ENCODE data around the gene FYN.

The FYN gene

GRCh38 chr6:111823012-111823411 lies 50.2 kb downstream of the FYN start:
- H3K9me3 ChIP-seq (ENCODE audit: control insufficient read depth, low read length), result no peaks in the 10 kb centered on the region
- H3K36me3 ChIP-seq (ENCODE audit: control insufficient read depth, insufficient read depth, low read length), result no peaks in the 10 kb centered on the region
- H3K9ac ChIP-seq (ENCODE audit: low read length), result no peak overlapping the region
- no peaks in the 10 kb centered on the region for H3K27me3 ChIP-seq (ENCODE audit: control insufficient read depth, insufficient read depth, low read length)
- H3K4me3 ChIP-seq (ENCODE audit: low read length), result no peak overlapping the region
- no peaks in the 10 kb centered on the region for H3K4me1 ChIP-seq (ENCODE audit: control insufficient read depth, insufficient read depth, low read length)

GRCh38 chr6:111819458-111819857 lies 53.8 kb downstream of the FYN start:
- Histone ChIP-seq H3K36me3 (ENCODE audit: control insufficient read depth, insufficient read depth, low read length) (no peaks in the 10 kb centered on the region), H3K4me1 (ENCODE audit: control insufficient read depth, insufficient read depth, low read length) (no peaks in the 10 kb centered on the region), H3K4me3 (ENCODE audit: low read length) (no peak overlapping the region), H3K9ac (ENCODE audit: low read length) (no peak overlapping the region), H3K27me3 (ENCODE audit: control insufficient read depth, insufficient read depth, low read length) (no peaks in the 10 kb centered on the region), H3K9me3 (ENCODE audit: control insufficient read depth, low read length) (no peaks in the 10 kb centered on the region)

- Histone ChIP-seq H3K9ac (ENCODE audit: low read length) (no peak overlapping the region), H3K27me3 (ENCODE audit: control insufficient read depth, insufficient read depth, low read length) (no peaks in the 10 kb centered on the region), H3K36me3 (ENCODE audit: control insufficient read depth, insufficient read depth, low read length) (no peaks in the 10 kb centered on the region), H3K4me1 (ENCODE audit: control insufficient read depth, insufficient read depth, low read length) (no peaks in the 10 kb centered on the region), H3K4me3 (ENCODE audit: low read length) (no peak overlapping the region), H3K9me3 (ENCODE audit: control insufficient read depth, low read length) (no peaks in the 10 kb centered on the region)
These were observed 54.6 kb downstream of the FYN start for GRCh38 chr6:111818539-111819226.

GRCh38 chr6:111817451-111818120 lies 55.7 kb downstream of the FYN start:
- no peak overlapping the region for H3K9ac ChIP-seq (ENCODE audit: low read length)
- H3K4me3 ChIP-seq (ENCODE audit: low read length), result no peak overlapping the region
- no peaks in the 10 kb centered on the region for H3K9me3 ChIP-seq (ENCODE audit: control insufficient read depth, low read length)
- H3K36me3 ChIP-seq (ENCODE audit: control insufficient read depth, insufficient read depth, low read length), result no peaks in the 10 kb centered on the region
- no peaks in the 10 kb centered on the region for H3K27me3 ChIP-seq (ENCODE audit: control insufficient read depth, insufficient read depth, low read length)
- H3K4me1 ChIP-seq (ENCODE audit: control insufficient read depth, insufficient read depth, low read length), result no peaks in the 10 kb centered on the region

- H3K4me3 ChIP-seq (ENCODE audit: low read length), result no peak overlapping the region
- H3K9me3 ChIP-seq (ENCODE audit: control insufficient read depth, low read length), result no peaks in the 10 kb centered on the region
- no peak overlapping the region for H3K9ac ChIP-seq (ENCODE audit: low read length)
- no peaks in the 10 kb centered on the region for H3K4me1 ChIP-seq (ENCODE audit: control insufficient read depth, insufficient read depth, low read length)
- no peaks in the 10 kb centered on the region for H3K27me3 ChIP-seq (ENCODE audit: control insufficient read depth, insufficient read depth, low read length)
- H3K36me3 ChIP-seq (ENCODE audit: control insufficient read depth, insufficient read depth, low read length), result no peaks in the 10 kb centered on the region
These were observed 59.5 kb downstream of the FYN start for GRCh38 chr6:111813677-111814310.

- no peak overlapping the region for H3K4me3 ChIP-seq (ENCODE audit: low read length)
- H3K27me3 ChIP-seq (ENCODE audit: control insufficient read depth, insufficient read depth, low read length), result no peaks in the 10 kb centered on the region
- H3K4me1 ChIP-seq (ENCODE audit: control insufficient read depth, insufficient read depth, low read length), result no peaks in the 10 kb centered on the region
- no peak overlapping the region for H3K9ac ChIP-seq (ENCODE audit: low read length)
- H3K36me3 ChIP-seq (ENCODE audit: control insufficient read depth, insufficient read depth, low read length), result no peaks in the 10 kb centered on the region
- H3K9me3 ChIP-seq (ENCODE audit: control insufficient read depth, low read length), result no peaks in the 10 kb centered on the region
These were observed 60.0 kb downstream of the FYN start for GRCh38 chr6:111813237-111813636.

- no peak overlapping the region for H3K9ac ChIP-seq (ENCODE audit: low read length)
- no peaks in the 10 kb centered on the region for H3K9me3 ChIP-seq (ENCODE audit: control insufficient read depth, low read length)
- no peaks in the 10 kb centered on the region for H3K36me3 ChIP-seq (ENCODE audit: control insufficient read depth, insufficient read depth, low read length)
- no peak overlapping the region for H3K4me3 ChIP-seq (ENCODE audit: low read length)
- no peaks in the 10 kb centered on the region for H3K27me3 ChIP-seq (ENCODE audit: control insufficient read depth, insufficient read depth, low read length)
- H3K4me1 ChIP-seq (ENCODE audit: control insufficient read depth, insufficient read depth, low read length), result no peaks in the 10 kb centered on the region
These were observed 60.9 kb downstream of the FYN start for GRCh38 chr6:111812060-111813038.

GRCh38 chr6:111810294-111811131 lies 62.7 kb downstream of the FYN start:
- Histone ChIP-seq H3K36me3 (ENCODE audit: control insufficient read depth, insufficient read depth, low read length) (no peaks in the 10 kb centered on the region), H3K9ac (ENCODE audit: low read length) (no peak overlapping the region), H3K9me3 (ENCODE audit: control insufficient read depth, low read length) (no peaks in the 10 kb centered on the region), H3K27me3 (ENCODE audit: control insufficient read depth, insufficient read depth, low read length) (no peaks in the 10 kb centered on the region), H3K4me1 (ENCODE audit: control insufficient read depth, insufficient read depth, low read length) (no peaks in the 10 kb centered on the region), H3K4me3 (ENCODE audit: low read length) (no peak overlapping the region)

- no peaks in the 10 kb centered on the region for H3K27me3 ChIP-seq (ENCODE audit: control insufficient read depth, insufficient read depth, low read length)
- peaks cover 5% of the 10 kb centered on the region for H3K4me1 ChIP-seq (ENCODE audit: control insufficient read depth, insufficient read depth, low read length)
- no peak overlapping the region for H3K4me3 ChIP-seq (ENCODE audit: low read length)
- no peaks in the 10 kb centered on the region for H3K36me3 ChIP-seq (ENCODE audit: control insufficient read depth, insufficient read depth, low read length)
- H3K9me3 ChIP-seq (ENCODE audit: control insufficient read depth, low read length), result no peaks in the 10 kb centered on the region
- no peak overlapping the region for H3K9ac ChIP-seq (ENCODE audit: low read length)
These were observed 63.5 kb downstream of the FYN start for GRCh38 chr6:111809766-111810165.

- no peak overlapping the region for H3K4me3 ChIP-seq (ENCODE audit: low read length)
- H3K9ac ChIP-seq (ENCODE audit: low read length), result no peak overlapping the region
- H3K9me3 ChIP-seq (ENCODE audit: control insufficient read depth, low read length), result no peaks in the 10 kb centered on the region
- H3K4me1 ChIP-seq (ENCODE audit: control insufficient read depth, insufficient read depth, low read length), result peaks cover 10% of the 10 kb centered on the region
- no peaks in the 10 kb centered on the region for H3K36me3 ChIP-seq (ENCODE audit: control insufficient read depth, insufficient read depth, low read length)
- no peaks in the 10 kb centered on the region for H3K27me3 ChIP-seq (ENCODE audit: control insufficient read depth, insufficient read depth, low read length)
These were observed 64.0 kb downstream of the FYN start for GRCh38 chr6:111809264-111809663.

- Histone ChIP-seq H3K4me1 (ENCODE audit: control insufficient read depth, insufficient read depth, low read length) (peaks cover 10% of the 10 kb centered on the region), H3K36me3 (ENCODE audit: control insufficient read depth, insufficient read depth, low read length) (no peaks in the 10 kb centered on the region), H3K4me3 (ENCODE audit: low read length) (no peak overlapping the region), H3K27me3 (ENCODE audit: control insufficient read depth, insufficient read depth, low read length) (no peaks in the 10 kb centered on the region), H3K9me3 (ENCODE audit: control insufficient read depth, low read length) (no peaks in the 10 kb centered on the region), H3K9ac (ENCODE audit: low read length) (no peak overlapping the region)
These were observed 64.8 kb downstream of the FYN start for GRCh38 chr6:111808493-111808892.

All from mucosa of stomach (tissue), 1 donor.